ENCODE results near the gene MMP3.
"Not testable (repeated sequence)": the region's sequence is repeated elsewhere in the genome, so short reads cannot be mapped to it uniquely, and the experiment has no call there.

The MMP3 gene

DNA sequence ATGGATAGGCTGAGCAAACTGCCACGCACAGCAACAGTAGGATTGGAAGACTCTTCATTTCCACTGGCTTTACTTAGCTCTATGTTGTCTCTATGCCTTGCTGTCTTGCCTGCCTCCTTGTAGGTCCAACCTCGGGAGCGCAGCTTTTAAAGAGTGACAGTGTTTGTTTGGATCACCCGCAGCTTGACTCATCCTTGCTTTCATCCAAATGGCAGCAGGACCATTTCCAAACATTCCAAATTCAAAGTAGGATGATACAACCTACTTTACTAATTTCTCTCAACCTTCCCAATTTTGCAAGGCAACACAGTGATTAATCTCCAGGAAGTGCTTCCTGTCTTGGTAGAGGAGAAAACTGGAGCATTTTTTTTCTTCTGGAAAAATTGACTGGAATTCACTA lies at the start of gene MMP3:
TSS of gene MMP3 (minus strand) at position 121 of the 400 bp plus-strand sequence. CDS start at position 58, 63 bp downstream.
- no peak for DNase-seq

DNA sequence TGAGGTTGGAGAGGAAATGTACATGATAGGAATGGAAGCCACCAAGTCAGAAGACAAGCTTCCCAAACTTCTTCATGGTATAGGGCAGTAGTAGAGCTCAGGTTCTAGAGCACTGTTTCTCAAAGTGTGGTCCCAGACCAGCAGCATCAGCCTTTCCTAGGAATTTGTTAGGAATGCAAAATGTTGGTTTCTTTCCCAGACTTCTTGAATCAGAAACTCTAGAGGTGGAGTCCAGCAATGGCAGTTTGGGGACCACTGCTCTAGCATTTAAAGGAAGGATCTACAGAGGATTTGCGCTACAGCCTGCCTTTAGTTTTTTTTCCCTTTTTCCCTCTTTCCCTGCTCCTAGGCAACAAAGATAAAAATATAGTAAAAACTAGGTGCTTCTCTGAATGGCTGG lies 48.3 kb upstream of the MMP3 start:
- no peak for DNase-seq

GRCh38 chr11:102886999-102887398 lies 43.6 kb upstream of the MMP3 start:
- no peak for DNase-seq

DNA sequence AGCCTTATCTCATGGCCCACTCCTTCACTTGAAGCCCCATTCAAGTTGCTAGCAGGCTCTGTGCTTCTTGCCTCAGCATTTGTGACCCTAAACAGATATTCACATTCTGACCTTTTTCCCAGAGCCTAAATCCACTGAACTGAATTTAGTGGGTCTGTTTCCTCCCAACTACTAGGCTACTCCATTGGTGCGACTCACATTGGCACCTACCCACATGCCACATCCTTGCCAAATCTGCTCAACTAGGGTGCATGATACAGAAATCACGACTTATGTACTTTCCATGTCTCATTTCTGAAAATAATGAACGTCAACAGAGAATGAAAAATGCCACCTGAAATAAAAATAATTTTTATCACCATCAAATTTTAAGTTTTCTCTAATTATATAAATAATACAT lies 39.7 kb upstream of the MMP3 start:
- no peak for DNase-seq

GRCh38 chr11:102882389-102883024 lies 39.1 kb upstream of the MMP3 start:
- DNase-seq = no peak

- DNase-seq = no peak
These were observed 36.4 kb upstream of the MMP3 start for GRCh38 chr11:102879801-102880200.

- no peak for DNase-seq
These were observed 35.2 kb upstream of the MMP3 start for GRCh38 chr11:102878595-102878994.

GRCh38 chr11:102874852-102875251 lies 31.4 kb upstream of the MMP3 start, which contains the start of gene MMP12:
MMP12 (minus strand) TSS chr11:102874982; CDS start chr11:102874937, 45 bp downstream.
- DNase-seq = no peak

DNA sequence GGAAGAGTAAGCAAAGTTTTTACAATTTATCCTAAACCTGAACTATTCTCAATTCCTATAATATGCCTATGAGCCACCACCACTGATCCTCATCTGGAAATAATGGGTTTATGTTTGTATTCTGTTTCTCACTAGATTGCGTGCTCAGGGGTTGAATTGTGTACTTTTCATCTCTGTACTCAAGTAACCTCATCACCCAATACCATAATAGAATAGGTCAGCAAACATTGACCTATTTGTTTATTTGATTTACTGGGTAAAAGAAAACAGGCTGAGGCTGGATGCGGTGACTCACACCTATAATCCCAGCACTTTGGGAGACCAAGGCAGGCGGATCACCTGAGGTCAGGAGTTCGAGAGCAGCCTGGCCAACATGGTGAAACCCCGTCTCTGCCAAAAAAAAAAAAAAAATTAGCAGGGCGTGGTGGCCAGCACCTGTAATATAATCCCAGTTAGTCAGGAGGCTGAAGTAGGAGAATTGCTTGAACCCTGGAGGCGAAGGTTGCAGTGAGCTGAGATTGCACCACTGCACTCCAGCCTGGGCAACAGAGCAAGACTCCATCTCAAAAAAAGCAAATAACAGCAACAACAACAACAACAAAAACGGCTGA lies 26.1 kb upstream of the MMP3 start:
- DNase-seq = not testable (repeated sequence)

GRCh38 chr11:102868339-102868738 lies 24.9 kb upstream of the MMP3 start:
- DNase-seq = no peak

- no peak for DNase-seq
These were observed 21.3 kb upstream of the MMP3 start for GRCh38 chr11:102864724-102865123.

DNA sequence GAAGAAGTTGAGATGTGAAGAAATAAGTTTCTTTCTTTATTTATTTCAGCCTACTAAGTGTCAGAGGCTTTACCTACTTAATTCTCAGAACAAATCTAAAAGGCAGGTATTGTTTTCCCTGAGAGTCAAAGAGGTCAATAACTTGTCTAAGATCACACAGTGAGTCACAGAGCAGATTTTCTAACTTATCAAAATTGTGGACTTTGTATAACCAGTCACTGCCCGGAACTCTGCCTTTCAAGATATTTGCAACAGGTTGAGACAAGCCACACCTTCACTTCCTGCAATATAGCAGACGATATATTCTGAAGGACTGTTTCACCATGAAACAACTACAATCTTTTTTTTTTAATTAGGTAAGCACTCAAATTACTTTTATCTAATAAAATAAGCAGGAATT lies 10.5 kb upstream of the MMP3 start:
- DNase-seq = no peak

- no peak for DNase-seq
These were observed 9.6 kb upstream of the MMP3 start for GRCh38 chr11:102853055-102853454.

DNA sequence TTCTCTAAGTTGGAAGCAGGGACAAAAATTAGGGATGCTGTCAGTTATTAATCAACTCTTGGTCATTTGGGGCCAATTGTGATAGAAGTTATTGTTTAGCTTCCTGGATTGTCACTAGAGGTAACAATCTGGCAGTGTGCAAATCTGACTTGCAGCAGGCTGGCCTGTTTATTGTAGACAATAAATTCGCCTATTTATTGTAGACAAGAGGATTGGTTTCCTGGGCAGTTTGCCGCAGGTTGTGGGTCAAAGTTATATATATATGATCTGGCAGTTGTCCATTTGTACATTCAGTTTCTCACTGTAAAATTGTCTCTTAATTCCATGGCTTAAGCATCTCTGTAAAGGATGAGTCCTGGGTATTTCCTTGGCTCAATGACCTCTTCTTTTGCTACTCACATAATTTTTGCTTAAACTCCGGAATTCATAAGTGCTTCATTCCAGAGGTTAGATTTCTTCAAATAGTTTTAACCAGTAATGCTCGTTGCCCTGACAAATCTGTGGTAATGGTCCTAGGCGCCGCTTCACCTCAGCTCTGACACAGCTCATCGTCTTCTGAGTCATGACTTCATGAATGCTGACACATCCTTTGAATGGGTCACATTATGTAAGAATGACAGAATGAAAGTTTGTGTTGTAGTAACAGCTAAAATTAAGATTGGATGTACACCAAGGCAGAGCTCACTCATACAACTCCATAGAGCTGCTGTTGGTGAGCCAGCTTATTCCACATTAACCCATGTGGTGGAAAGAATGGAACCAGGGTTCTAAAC lies 7.8 kb upstream of the MMP3 start:
- DNase-seq = no peak

DNA sequence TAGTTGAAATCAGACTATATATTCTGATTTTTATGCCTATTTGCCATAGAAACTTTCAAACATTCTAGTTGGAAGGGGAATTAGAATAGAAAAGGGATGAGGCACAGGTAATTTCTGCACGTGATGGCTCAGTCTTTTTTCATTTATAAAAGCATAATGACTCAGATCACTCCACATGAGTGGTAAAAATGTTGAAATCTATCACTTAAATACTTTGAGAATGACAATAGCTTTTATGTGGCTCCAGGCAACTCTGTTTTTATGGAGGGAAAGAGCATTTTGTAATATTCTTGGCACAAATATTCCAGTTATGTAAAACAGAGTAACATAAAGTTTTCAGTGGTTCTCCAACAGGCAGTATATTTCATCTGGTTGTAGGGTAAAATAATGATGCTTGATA lies 5.9 kb upstream of the MMP3 start:
- no peak for DNase-seq

DNA sequence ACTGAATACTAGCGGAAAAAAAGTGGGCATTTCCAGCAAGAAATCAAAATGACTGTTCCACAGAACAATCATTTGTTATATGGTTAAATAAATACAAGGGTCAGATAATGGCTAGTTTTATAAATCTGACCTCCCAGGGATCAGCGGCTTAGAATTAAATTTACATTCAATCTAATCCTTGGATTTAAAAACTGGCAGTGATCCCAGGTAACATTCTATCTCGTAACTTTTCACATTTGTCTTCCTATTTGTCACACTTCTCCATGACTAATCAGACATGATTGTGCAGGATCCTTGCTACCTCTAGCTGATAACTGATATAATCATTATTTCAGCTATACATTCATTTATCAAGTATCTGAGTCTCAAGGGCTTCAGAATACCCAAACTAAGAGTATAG lies 2.9 kb upstream of the MMP3 start:
- DNase-seq = no peak

- no peak for DNase-seq
These were observed 479 bp downstream of the MMP3 start for GRCh38 chr11:102842930-102843329.

- no peak for DNase-seq
These were observed 3.4 kb downstream of the MMP3 start for GRCh38 chr11:102840018-102840417.

- DNase-seq = no peak
These were observed 5.8 kb downstream of the MMP3 start for GRCh38 chr11:102837646-102838045.

- no peak for DNase-seq
These were observed 6.3 kb downstream of the MMP3 start for GRCh38 chr11:102837156-102837555.

- no peak for DNase-seq
These were observed 7.0 kb downstream of the MMP3 start for GRCh38 chr11:102836290-102836875.

DNA sequence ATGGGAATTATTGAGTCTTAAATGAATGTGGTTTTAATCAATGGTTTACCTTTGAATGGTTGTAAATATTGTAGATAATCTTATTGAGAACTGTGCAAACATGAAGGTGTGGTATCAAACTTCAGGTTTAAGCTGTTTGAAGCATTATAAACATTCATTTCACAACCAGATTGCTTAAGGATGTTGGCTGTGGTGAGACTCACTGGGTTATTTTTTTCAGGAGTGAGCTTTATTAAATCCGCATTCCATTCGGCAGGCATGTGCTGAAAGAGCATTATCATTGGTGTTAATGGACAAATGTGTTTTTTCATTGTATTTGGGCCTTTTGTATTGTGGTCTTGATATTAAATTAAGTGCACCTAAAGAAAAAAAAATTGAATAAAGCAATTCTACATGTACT lies 9.7 kb downstream of the MMP3 start:
- DNase-seq = no peak

- DNase-seq = no peak
These were observed 10.8 kb downstream of the MMP3 start for GRCh38 chr11:102832612-102833011.
